ENCODE results near the gene LSR. TPM values are rescaled to one million over a fixed set of nuclear protein-coding genes. Genes with fewer than 3 reads are reported as not detected.

LSR gene
- total RNA-seq, 1 donor from 2014 or later: 32.9 TPM

DNA sequence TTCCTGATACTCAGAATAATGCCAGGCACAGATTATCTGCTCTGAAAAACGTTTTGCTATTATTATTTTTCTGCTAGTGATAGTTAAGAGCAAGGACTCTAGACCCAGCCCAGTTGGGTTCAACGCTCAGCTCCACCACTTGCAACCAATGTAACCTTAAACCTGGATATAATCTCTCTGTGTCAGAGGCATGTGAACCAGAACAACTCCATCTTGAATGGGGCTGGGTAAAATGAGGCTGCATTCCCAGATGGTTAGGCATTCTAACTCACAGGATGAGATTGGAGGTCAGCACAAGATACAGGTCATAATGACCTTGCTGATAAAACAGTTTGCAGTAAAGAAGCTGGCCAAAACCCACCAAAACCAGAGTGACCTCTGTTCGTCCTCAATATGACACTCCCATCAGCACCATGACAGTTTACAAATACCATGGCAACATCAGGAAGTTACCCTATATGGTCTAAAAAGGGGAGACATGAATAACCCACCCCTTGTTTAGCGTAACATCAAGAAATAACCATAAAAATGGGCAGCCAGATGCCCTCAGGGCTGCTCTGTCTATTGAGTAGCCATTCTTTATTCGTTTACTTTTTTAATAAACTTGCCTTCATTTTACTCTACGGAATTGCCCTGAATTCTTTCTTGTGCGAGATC is 33.9 kb upstream of the LSR start:
- intact Hi-C loops (cut with DNase I): no loop called here
- TF ChIP-seq CTCF (IDR thresholded peaks at IDR 0.05): no peak
- no peak for TF ChIP-seq POLR2A (IDR thresholded peaks at IDR 0.05)
- TF ChIP-seq POLR2AphosphoS5 (IDR thresholded peaks at IDR 0.05; ENCODE audit: insufficient read depth in 1 of 2, low read depth in 1 of 2): no peak

GRCh38 chr19:35216016-35216832 is 32.6 kb upstream of the LSR start:
- Histone ChIP-seq H3K9me3 (no peaks in the 10 kb centered on the region), H3K36me3 (no peaks in the 10 kb centered on the region), H3K4me1 (peaks cover 27% of the 10 kb centered on the region), H3K27me3 (no peaks in the 10 kb centered on the region), H3K4me3 (no peak overlapping the region), H3K27ac (no peak overlapping the region)
- TF ChIP-seq POLR2A (IDR thresholded peaks at IDR 0.05): no peak
- TF ChIP-seq CTCF (IDR thresholded peaks at IDR 0.05): no peak
- TF ChIP-seq POLR2AphosphoS5 (IDR thresholded peaks at IDR 0.05; ENCODE audit: insufficient read depth in 1 of 2, low read depth in 1 of 2): no peak
- intact Hi-C loops (cut with DNase I): no loop called here
- no peak for DNase-seq (ENCODE audit: extremely low spot score in 2 of 2)

More for the DNA sequence above, 33.9 kb upstream of the LSR start:
- Histone ChIP-seq H3K9me3 (no peaks in the 10 kb centered on the region), H3K36me3 (no peaks in the 10 kb centered on the region), H3K4me3 (no peak overlapping the region), H3K27me3 (no peaks in the 10 kb centered on the region), H3K4me1 (peaks cover 27% of the 10 kb centered on the region), H3K27ac (peak overlapping the region; percentile 64)
- no peak for DNase-seq (ENCODE audit: extremely low spot score in 2 of 2)

- TF ChIP-seq CTCF (IDR thresholded peaks at IDR 0.05) (no peak), POLR2A (IDR thresholded peaks at IDR 0.05) (no peak), POLR2AphosphoS5 (IDR thresholded peaks at IDR 0.05; ENCODE audit: insufficient read depth in 1 of 2, low read depth in 1 of 2) (no peak)
- no peak overlapping the region for H3K27ac ChIP-seq
These were observed 31.8 kb upstream of the LSR start for GRCh38 chr19:35216833-35217648.

GRCh38 chr19:35217649-35217990 is 31.2 kb upstream of the LSR start:
- H3K36me3 ChIP-seq: no peaks in the 10 kb centered on the region
- no peaks in the 10 kb centered on the region for H3K9me3 ChIP-seq
- intact Hi-C loops (cut with DNase I): no loop called here
- no peaks in the 10 kb centered on the region for H3K27me3 ChIP-seq
- H3K27ac ChIP-seq: no peak overlapping the region
- no peak overlapping the region for H3K4me3 ChIP-seq
- DNase-seq (ENCODE audit: extremely low spot score in 2 of 2): no peak
- peaks cover 26% of the 10 kb centered on the region for H3K4me1 ChIP-seq
- no peak for TF ChIP-seq POLR2AphosphoS5 (IDR thresholded peaks at IDR 0.05; ENCODE audit: insufficient read depth in 1 of 2, low read depth in 1 of 2)
- no peak for TF ChIP-seq CTCF (IDR thresholded peaks at IDR 0.05)

More at GRCh38 chr19:35216833-35217648, 31.8 kb upstream of the LSR start:
- Histone ChIP-seq H3K4me1 (peaks cover 27% of the 10 kb centered on the region), H3K27me3 (no peaks in the 10 kb centered on the region), H3K4me3 (no peak overlapping the region), H3K9me3 (no peaks in the 10 kb centered on the region), H3K36me3 (no peaks in the 10 kb centered on the region)
- no peak for DNase-seq (ENCODE audit: extremely low spot score in 2 of 2)
- intact Hi-C loops (cut with DNase I): no loop called here
